Keratinocyte (primary cell): ENCODE results near the gene MACROH2A1. TPM values are rescaled to one million over a fixed set of nuclear protein-coding genes. Genes with fewer than 3 reads are reported as not detected.

ENCODE experiments used
- DNase-seq: peaks from one replicate; pipeline ENCODE4 v3.0.0-alpha.2; 2011; ENCODE audit warnings: low read depth, missing footprints, low spot score
- FAIRE-seq: peaks from 2 replicates; lab custom pipeline; 2011; peaks lifted over from hg19 to GRCh38; lab: Jason Lieb, UNC
- H2AFZ ChIP-seq: 2 replicates; pipeline ENCODE4 v1.6.0; 2012; ENCODE audit warnings: low read length, control low read depth, inconsistent platforms; ENCODE audit not compliant: control insufficient read depth
- H3K27ac ChIP-seq: 2 replicates; pipeline ENCODE4 v1.5.1; 2011; ENCODE audit warnings: low read length; ENCODE audit not compliant: control insufficient read depth, insufficient read depth
- H3K27me3 ChIP-seq: 3 replicates; pipeline ENCODE4 v1.6.0; 2011; ENCODE audit warnings: low read length; ENCODE audit not compliant: control insufficient read depth, insufficient read depth; ENCODE audit errors: extremely low read depth
- H3K36me3 ChIP-seq, 2 experiments: 2 replicates in 1 of 2; 3 replicates in 1 of 2; pipeline ENCODE4 v1.5.1; 2011; ENCODE audit warnings: low read length in 2 of 2, mild to moderate bottlenecking in 1 of 2; ENCODE audit not compliant: control insufficient read depth in 2 of 2, insufficient read depth in 2 of 2; ENCODE audit errors: extremely low read depth in 1 of 2
- H3K4me1 ChIP-seq: 3 replicates; pipeline ENCODE4 v1.5.1; 2011; ENCODE audit warnings: low read length; ENCODE audit not compliant: control insufficient read depth, insufficient read depth; ENCODE audit errors: extremely low read depth
- H3K4me2 ChIP-seq: 3 replicates; pipeline ENCODE4 v1.6.0; 2011; ENCODE audit warnings: low read depth, low read length; ENCODE audit not compliant: control insufficient read depth, insufficient read depth; ENCODE audit errors: extremely low read depth
- H3K4me3 ChIP-seq, 3 experiments: fragments of 200-600 bp in 1 of 3; sonication (generic) in 1 of 3; 2 replicates in 2 of 3; 3 replicates in 1 of 3; pipeline ENCODE4 v1.5.1; 2011 to 2016; ENCODE audit warnings: low read length in 3 of 3, mild to moderate bottlenecking in 3 of 3, control low read depth in 2 of 3, inconsistent platforms in 1 of 3, low read depth in 1 of 3, mixed read lengths in 1 of 3, mixed run types in 1 of 3, moderate library complexity in 1 of 3; ENCODE audit not compliant: control insufficient read depth in 2 of 3, insufficient read depth in 2 of 3; ENCODE audit errors: extremely low read depth in 1 of 3
- H3K79me2 ChIP-seq: 2 replicates; pipeline ENCODE4 v1.6.0; 2012; ENCODE audit warnings: low read length; ENCODE audit not compliant: control insufficient read depth, insufficient read depth
- H3K9ac ChIP-seq: 3 replicates; pipeline ENCODE4 v1.6.0; 2011; ENCODE audit warnings: low read length; ENCODE audit not compliant: control insufficient read depth, insufficient read depth; ENCODE audit errors: extremely low read depth
- H3K9me1 ChIP-seq: 3 replicates; pipeline ENCODE4 v1.6.0; 2011; ENCODE audit warnings: low read length; ENCODE audit not compliant: control insufficient read depth, insufficient read depth; ENCODE audit errors: extremely low read depth
- H3K9me3 ChIP-seq: 2 replicates; pipeline ENCODE4 v1.5.1; 2012; ENCODE audit warnings: low read depth, low read length; ENCODE audit not compliant: control insufficient read depth
- H4K20me1 ChIP-seq: 3 replicates; pipeline ENCODE4 v1.6.0; 2011; ENCODE audit warnings: low read length; ENCODE audit not compliant: control insufficient read depth, insufficient read depth; ENCODE audit errors: extremely low read depth
- CTCF ChIP-seq, 3 experiments: IDR thresholded peaks in 1 of 3; conservative IDR thresholded peaks in 1 of 3; optimal IDR thresholded peaks in 1 of 3; 2 replicates in 2 of 3; 3 replicates in 1 of 3; pipeline versions ENCODE3 to v1.5.1; 2011; ENCODE audit warnings: low read length in 3 of 3, mild to moderate bottlenecking in 3 of 3, moderate library complexity in 2 of 3, control low read depth in 1 of 3, inconsistent platforms in 1 of 3; ENCODE audit not compliant: insufficient read depth in 2 of 3; ENCODE audit errors: extremely low read depth in 1 of 3
- EZH2 ChIP-seq: IDR thresholded peaks from one replicate; pipeline ENCODE4 v1.6.1; 2012; ENCODE audit warnings: inconsistent platforms, mild to moderate bottlenecking, low read length, moderate library complexity
- dilution Hi-C: fragments of 300-500 bp; cut with MboI; formaldehyde crosslinking; loops from one replicate; pipeline ENCODE4 v1.7.0; 2020; ENCODE audit warnings: low sequenced_read_pairs; ENCODE audit not compliant: extremely low pct_ligation_motif_present
- polyA plus RNA-seq, 5 experiments: library from polyadenylated mRNA; depleted of rRNA in 3 of 5; stranded (reverse) in 3 of 5; stranded (forward) in 1 of 5; unstranded in 1 of 5; fragments of >200 nt; gene quantifications; 1 replicate in 1 of 5; 2 replicates in 3 of 5; 3 replicates in 1 of 5; pipeline versions ENCODE4 v1.2.1 to v1.2.3, GENCODE V29; 2011 to 2012; ENCODE audit warnings: missing spikeins in 2 of 5, low read depth in 1 of 5, low replicate concordance in 1 of 5

MACROH2A1 gene
- polyA plus RNA-seq, 1 donor (not counting 4 experiments of a cell fraction or from before 2014, with no cell fraction given), result 208 TPM

- DNase-seq (no peak), FAIRE-seq (no peak)
- H3K27ac ChIP-seq, result peak overlapping the region; percentile 44
- H2AFZ ChIP-seq, result no peak overlapping the region
- peaks cover 59% of the 10 kb centered on the region for H3K4me1 ChIP-seq
- H3K4me3 ChIP-seq, result peak overlapping the region in 2 of 3 experiments; percentile 21 to 39
- no peaks in the 10 kb centered on the region for H3K9me3 ChIP-seq
- H3K9ac ChIP-seq, result peak overlapping the region; percentile 4
- no peak for TF ChIP-seq CTCF (optimal IDR thresholded peaks at IDR 0.05 in 1 of 3, IDR thresholded peaks at IDR 0.05 in 1 of 3, conservative IDR thresholded peaks at IDR 0.05 in 1 of 3; ENCODE audit: extremely low read depth in 1 of 3, insufficient read depth in 2 of 3, low read length in 3 of 3)
- no peak for TF ChIP-seq EZH2
- peaks cover 23% of the 10 kb centered on the region for H3K9me1 ChIP-seq
- peaks cover 2 to 28% of the 10 kb centered on the region in 2 experiments for H3K36me3 ChIP-seq
- dilution Hi-C loops, result no loop called here
- H3K79me2 ChIP-seq, result peaks cover 75% of the 10 kb centered on the region
- peaks cover 35% of the 10 kb centered on the region for H4K20me1 ChIP-seq
- H3K4me2 ChIP-seq, result peak overlapping the region; percentile 79
- no peaks in the 10 kb centered on the region for H3K27me3 ChIP-seq
Observed at GRCh38 chr5:135396459-135397055, 2.5 kb downstream of the MACROH2A1 start.

- DNase-seq (no peak), FAIRE-seq (no peak)
- H3K4me1 ChIP-seq, result peaks cover 66% of the 10 kb centered on the region
- H3K79me2 ChIP-seq, result peaks cover 82% of the 10 kb centered on the region
- H3K9me3 ChIP-seq, result no peaks in the 10 kb centered on the region
- H3K27ac ChIP-seq, result no peak overlapping the region
- no peak overlapping the region for H2AFZ ChIP-seq
- H3K4me3 ChIP-seq, result peak overlapping the region in 2 of 3 experiments; percentile 21 to 39
- H4K20me1 ChIP-seq, result peaks cover 35% of the 10 kb centered on the region
- dilution Hi-C loops, result no loop called here
- peak overlapping the region; percentile 79 for H3K4me2 ChIP-seq
- H3K27me3 ChIP-seq, result no peaks in the 10 kb centered on the region
- peak overlapping the region; percentile 4 for H3K9ac ChIP-seq
- H3K9me1 ChIP-seq, result peaks cover 23% of the 10 kb centered on the region
- TF ChIP-seq EZH2 (no peak), CTCF (optimal IDR thresholded peaks at IDR 0.05 in 1 of 3, IDR thresholded peaks at IDR 0.05 in 1 of 3, conservative IDR thresholded peaks at IDR 0.05 in 1 of 3; ENCODE audit: extremely low read depth in 1 of 3, insufficient read depth in 2 of 3, low read length in 3 of 3) (no peak)
- peaks cover 2 to 32% of the 10 kb centered on the region in 2 experiments for H3K36me3 ChIP-seq
Observed at GRCh38 chr5:135395866-135396265, 3.2 kb downstream of the MACROH2A1 start.
